Motor neuron (in vitro differentiated cells): ENCODE measurements around the gene THRA. TPM values are rescaled to one million over a fixed set of nuclear protein-coding genes. Genes with fewer than 3 reads are reported as not detected.

Experiments used
- ATAC-seq, 8 experiments: fragments of 200-7000 bp; cut with Tn5 transposase; replicated peaks in 6 of 8; 2 replicates each; pipeline ENCODE4 v1.8.0; 2021; ENCODE audit warnings: mild to moderate bottlenecking in 8 of 8, moderate library complexity in 8 of 8
- H3K27ac ChIP-seq, 2 donors: fragments of 250-450 bp; sonication (Bioruptor Pico); 2 replicates each; pipeline ENCODE4 v1.9.0; 2021; ENCODE audit warnings: antibody characterized with exemption in 2 of 2, mild to moderate bottlenecking in 2 of 2, moderate library complexity in 1 of 2
- H3K4me1 ChIP-seq, 2 donors: fragments of 250-450 bp; sonication (Bioruptor Pico); replicated peaks in 1 of 2; 2 replicates each; pipeline ENCODE4 v1.6.1; 2021; ENCODE audit warnings: antibody characterized with exemption in 2 of 2, mild to moderate bottlenecking in 2 of 2, moderate library complexity in 1 of 2
- H3K4me3 ChIP-seq, 5 donors: fragments of 250-450 bp; sonication (Bioruptor Pico); 2 replicates each; pipeline ENCODE4 v1.9.0; 2021; ENCODE audit warnings: antibody characterized with exemption in 5 of 5, mild to moderate bottlenecking in 5 of 5, moderate library complexity in 4 of 5
- WGBS, 10 experiments: fragments of 450-650 bp; shearing (Covaris generic); methylation state at CpG; one replicate each; pipeline ENCODE4 v1.0.0; 2022; 5-methylcytosine and 5-hydroxymethylcytosine counted together
- in situ Hi-C, 9 experiments: fragments of 400-800 bp; cut with MboI; loops; one replicate each; pipeline ENCODE4 v1.15.0; 2021; ENCODE audit warnings: low sequenced_read_pairs in 9 of 9, low pct_unique_long_range_greater_than_20kb in 2 of 9; ENCODE audit not compliant: unreplicated experiment in 9 of 9
- total RNA-seq, 8 experiments: library from RNA; unstranded; fragments of 300-600 nt; gene quantifications; 2 replicates each; pipeline versions ENCODE4 v1.2.3 to v1.2.4, GENCODE V29; 2022

The THRA gene
- total RNA-seq, 8 experiments from 2014 or later: 7.2 to 66.4 (median 34.8) TPM

DNA sequence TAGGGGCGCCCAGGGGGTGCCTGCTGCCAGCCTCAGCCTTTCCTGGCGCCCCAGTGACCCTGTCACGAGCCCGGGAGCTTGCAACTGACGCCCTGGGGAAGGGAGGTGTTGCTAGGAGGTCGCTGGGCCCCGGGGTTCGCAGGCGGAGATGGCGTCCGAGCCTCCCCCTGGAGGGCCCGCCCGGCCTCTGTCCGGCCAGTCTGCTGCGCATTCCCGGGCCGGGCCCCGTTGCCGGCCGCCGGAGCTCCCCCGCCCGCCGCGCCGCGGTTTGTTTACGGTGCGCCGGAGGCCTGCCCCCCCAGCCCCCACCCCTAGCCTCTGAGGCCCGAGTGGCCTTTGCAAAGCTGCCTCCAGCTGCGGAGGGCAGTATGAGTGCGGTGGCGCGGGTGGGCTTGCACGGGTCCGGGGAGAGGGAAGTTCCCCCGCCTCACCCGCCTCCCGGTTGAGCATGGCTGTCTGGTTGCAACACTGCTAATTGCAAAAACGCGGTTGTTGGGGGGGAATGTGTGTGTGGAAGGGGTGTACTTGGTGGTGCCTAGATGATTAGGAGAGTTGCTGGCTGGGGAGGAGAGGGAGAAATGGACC is 514 bp downstream of the THRA start:
- peak; percentile 53 to 73 (median 64) for ATAC-seq
- Histone ChIP-seq H3K4me3 (peak overlapping the region; percentile 87 to 100 (median 99)), H3K27ac (peak overlapping the region; percentile 93 to 97), H3K4me1 (peaks cover 33% of the 10 kb centered on the region in 2 donors)
- in situ Hi-C loops: no loop called here
- WGBS, 10 experiments: 0% methylated on average over 2 of the region's 42 CpGs; no CpG with 5 or more reads in 9 of the 10 experiments

DNA sequence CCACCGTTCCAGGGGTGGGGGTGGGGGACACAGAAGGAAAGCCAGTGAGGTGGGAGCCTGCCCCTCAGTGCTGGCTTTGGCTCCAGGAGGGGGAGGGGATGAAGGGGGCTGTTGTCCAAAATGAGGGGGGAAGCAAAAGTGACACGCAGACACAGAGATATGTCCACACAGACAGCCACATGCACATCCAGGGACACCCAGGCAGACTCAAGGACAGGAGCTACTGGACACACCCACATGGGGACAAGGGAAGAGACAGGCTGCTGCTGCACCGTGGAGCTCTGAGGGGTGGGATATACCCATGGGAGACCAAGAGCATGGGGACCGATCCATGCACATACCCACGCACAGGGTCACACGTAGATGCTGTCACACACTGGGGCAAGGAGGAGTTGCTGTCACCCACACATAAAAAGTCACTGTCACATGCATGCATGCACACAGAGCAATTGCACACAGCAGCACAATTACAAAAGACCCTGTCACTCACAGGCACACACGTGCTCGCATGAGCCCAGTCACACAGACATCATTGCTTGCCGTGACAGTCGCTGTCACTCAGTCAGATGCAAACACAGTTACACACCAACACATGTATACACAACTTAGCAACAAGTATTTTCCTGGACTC is 1.3 kb downstream of the THRA start:
- Histone ChIP-seq H3K4me3 (peak overlapping the region; percentile 87 to 100 (median 99)), H3K27ac (peak overlapping the region; percentile 93 to 97), H3K4me1 (peaks cover 38 to 39% of the 10 kb centered on the region in 2 donors)
- 0 to 40% (median 0%) methylated on average over 1 to 4 of the region's 10 CpGs; no CpG with 5 or more reads in 5 of the 10 experiments for WGBS, 10 experiments
- peak in 5 of 8 experiments; percentile 17 to 51 (median 44) for ATAC-seq
- in situ Hi-C loops: no loop called here

DNA sequence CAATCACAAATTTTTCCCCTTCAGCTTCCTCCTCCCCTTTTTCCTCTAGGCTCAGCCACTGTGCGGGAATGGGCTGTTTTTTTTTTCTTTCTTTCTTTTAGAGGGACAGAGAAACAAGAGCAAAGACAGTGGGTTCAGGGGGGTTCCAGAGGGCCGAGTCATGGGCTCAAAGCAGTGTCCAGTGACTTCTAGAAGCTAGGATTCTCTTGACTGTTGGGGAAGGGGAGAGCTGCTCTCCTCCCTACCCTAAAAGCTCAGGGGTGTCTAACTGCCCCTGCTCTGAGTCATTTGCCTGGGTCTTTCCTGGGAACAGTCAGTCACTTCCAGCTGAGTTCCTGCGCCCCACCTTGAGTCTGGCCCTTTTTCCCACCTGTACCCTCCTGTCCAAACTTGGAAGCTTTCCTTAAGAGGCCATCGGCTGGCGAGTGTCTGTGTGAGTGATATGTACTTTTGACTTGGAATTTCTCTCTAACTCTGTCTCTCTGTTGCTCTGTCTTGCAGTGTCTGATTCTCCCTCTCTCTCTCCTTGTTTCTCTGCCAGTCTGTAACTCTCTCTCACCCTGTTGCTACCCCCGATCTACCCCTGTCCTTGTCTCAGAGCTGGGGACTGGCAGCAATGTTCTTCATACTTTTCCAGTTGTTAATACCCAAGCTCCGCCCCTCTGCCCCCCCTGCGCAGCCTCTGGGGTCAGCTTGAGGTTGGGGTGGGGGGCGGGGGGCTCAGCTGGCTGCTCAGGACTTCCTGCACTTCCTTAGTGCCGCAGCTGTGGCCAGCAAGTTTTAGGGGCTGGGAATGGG is 2.4 kb downstream of the THRA start:
- Histone ChIP-seq H3K27ac (peak overlapping the region; percentile 54 to 97), H3K4me3 (peak overlapping the region; percentile 87 to 100 (median 99)), H3K4me1 (peaks cover 49 to 50% of the 10 kb centered on the region in 2 donors)
- WGBS, 10 experiments: 0 to 40% (median 8%) methylated on average over 2 to 5 of the region's 10 CpGs; no CpG with 5 or more reads in 2 of the 10 experiments
- in situ Hi-C loops: no loop called here
- peak in 6 of 8 experiments; percentile 1 to 25 (median 10) for ATAC-seq

- in situ Hi-C loops: no loop called here
- peak overlapping the region in 1 of 2 donors; percentile 54 for H3K27ac ChIP-seq
- ATAC-seq: no peak
- 20 to 100% (median 50%) methylated on average over 1 to 6 of the region's 11 CpGs; no CpG with 5 or more reads in 3 of the 10 experiments for WGBS, 10 experiments
- peaks cover 55 to 58% of the 10 kb centered on the region in 2 donors for H3K4me1 ChIP-seq
- H3K4me3 ChIP-seq: peak overlapping the region in 3 of 5 donors; percentile 87 to 99 (median 91)
Observed at GRCh38 chr17:40065769-40066510, 3.2 kb downstream of the THRA start.

DNA sequence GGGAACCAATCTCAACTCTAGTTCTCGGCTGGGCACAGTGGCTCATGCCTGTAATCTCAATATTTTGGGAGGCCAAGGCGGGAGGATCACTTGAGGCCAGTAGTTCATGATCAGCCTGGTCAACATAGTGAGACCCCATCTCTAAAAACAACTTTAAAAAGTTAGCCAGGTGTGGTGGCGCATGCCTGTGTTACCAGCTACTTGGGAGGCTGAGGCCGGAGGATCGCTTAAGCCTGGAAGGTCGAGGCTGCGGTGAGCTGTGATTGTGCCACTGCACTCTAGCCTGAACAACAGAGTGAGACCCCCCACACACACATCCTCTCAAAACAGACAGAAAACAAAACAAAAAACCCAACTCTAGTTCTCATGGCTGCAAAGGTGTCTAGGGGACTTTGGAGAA is 4.9 kb downstream of the THRA start:
- 92 to 100% methylated on average over 2 to 7 of the region's 7 CpGs; no CpG with 5 or more reads in 8 of the 10 experiments for WGBS, 10 experiments
- in situ Hi-C loops: no loop called here
- no peak for ATAC-seq
- peaks cover 57 to 71% of the 10 kb centered on the region in 2 donors for H3K4me1 ChIP-seq
- H3K27ac ChIP-seq: no peak overlapping the region
- no peak overlapping the region for H3K4me3 ChIP-seq

DNA sequence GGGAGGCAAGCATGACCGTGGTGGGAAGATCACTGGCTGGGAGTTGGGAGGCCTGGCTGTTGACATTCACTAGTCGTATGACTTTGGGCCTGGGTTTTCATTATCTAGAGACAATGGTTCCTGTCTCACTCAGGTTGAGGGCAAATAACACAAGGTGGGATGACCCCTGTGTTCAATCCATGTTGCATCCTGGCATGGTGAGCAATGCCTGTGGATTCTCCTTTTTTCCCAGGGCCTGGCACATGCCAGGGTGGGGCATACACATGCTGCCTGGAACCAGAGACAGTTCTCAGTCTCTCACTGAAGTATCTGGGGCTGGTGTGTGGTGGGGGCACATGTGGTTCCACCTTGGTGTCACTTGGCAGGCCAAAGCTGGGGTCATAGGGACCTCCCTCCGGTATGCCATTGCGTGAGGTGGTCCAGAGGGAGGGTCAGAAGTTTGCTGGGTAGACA is 5.4 kb downstream of the THRA start:
- peak overlapping the region; percentile 21 to 55 for H3K27ac ChIP-seq

DNA sequence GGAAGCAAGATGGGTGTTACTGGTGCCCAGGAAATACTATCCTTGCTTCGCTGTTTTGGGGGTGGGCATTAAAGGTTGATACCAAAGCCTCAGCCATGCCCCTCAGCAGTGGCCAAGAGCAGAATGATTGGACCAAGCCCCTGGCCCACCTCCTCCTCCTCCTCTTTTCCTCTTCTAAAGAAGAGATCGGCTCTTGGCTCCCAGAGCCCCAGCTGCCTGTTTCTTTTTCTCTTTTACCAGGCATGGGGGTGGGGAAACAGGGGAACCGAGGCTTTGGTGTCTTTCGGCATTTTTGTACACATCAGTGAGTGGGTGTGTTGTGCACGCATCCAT is 5.8 kb downstream of the THRA start:
- Histone ChIP-seq H3K4me1 (peaks cover 57 to 72% of the 10 kb centered on the region in 2 donors), H3K27ac (peak overlapping the region; percentile 21 to 55), H3K4me3 (peak overlapping the region; percentile 7 to 32 (median 18))
- ATAC-seq: no peak
- 0 to 33% (median 18%) methylated on average over 1 to 4 of the region's 5 CpGs; no CpG with 5 or more reads in 4 of the 10 experiments for WGBS, 10 experiments
- in situ Hi-C loops: no loop called here

More for the DNA sequence above, 5.4 kb downstream of the THRA start:
- no peak for ATAC-seq
- Histone ChIP-seq H3K4me1 (peaks cover 57 to 72% of the 10 kb centered on the region in 2 donors), H3K4me3 (peak overlapping the region in 1 of 5 donors; percentile 32)
- WGBS, 10 experiments: 14 to 50% (median 18%) methylated on average over 1 to 3 of the region's 4 CpGs; no CpG with 5 or more reads in 7 of the 10 experiments
- in situ Hi-C loops: no loop called here

GRCh38 chr17:40068917-40069750 is 6.4 kb downstream of the THRA start:
- 0 to 60% (median 60%) methylated on average over 1 to 2 of the region's 14 CpGs; no CpG with 5 or more reads in 7 of the 10 experiments for WGBS, 10 experiments
- Histone ChIP-seq H3K4me3 (peak overlapping the region; percentile 7 to 32 (median 18)), H3K27ac (peak overlapping the region; percentile 46 to 55), H3K4me1 (peaks cover 55 to 67% of the 10 kb centered on the region in 2 donors)
- ATAC-seq: peak; percentile 30 to 74 (median 55)
- in situ Hi-C loops: no loop called here

DNA sequence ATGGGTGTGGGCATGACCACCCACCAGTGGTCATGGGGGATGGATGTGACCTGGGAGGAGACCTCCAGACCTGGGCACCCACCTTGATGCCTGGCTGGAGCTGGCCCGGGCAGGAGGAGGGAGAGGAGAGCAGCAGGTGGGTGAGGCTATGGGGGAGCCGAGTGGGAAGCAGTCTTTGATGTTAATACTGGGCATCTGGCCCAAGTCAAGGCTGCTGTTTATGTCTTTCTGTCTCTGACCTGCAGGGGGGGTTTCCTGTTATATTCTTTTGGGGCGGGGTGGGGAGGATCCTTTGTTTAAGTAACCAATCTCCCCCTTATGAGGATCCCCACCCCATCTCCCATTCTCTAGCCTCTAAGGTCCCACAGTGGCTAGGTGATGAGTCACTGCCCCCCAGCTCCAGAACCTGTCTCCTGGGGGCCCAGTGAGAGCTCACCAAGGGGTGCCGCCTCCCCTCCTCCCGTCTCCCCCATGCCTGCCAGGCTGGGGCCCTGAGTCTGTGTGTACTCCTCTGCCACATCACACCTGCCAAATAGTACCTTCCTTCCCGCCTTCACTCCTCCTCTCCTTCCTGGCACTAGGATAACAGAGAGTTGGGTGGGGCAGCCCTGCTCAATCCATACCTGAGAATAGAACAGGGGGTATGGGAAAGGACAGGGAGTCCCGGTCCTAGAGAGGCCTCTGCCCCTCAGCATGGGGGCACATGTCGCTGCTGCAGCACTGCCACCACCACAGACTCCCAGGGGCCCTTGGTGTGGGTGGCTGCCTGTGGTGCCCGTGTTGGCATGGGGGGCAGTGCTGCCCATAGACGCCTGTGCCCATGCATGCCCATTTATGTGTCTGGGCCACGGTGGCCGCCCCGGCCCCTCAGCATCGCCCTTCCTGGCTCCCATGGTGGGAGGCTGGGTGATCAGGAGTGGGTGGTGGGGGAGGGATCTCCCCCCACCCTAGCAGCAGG is 7.3 kb downstream of the THRA start:
- peak in 3 of 8 experiments; percentile 14 to 27 (median 26) for ATAC-seq
- H3K27ac ChIP-seq: peak overlapping the region; percentile 46 to 48
- 40 to 83% (median 75%) methylated on average over 1 to 4 of the region's 14 CpGs; no CpG with 5 or more reads in 7 of the 10 experiments for WGBS, 10 experiments
- H3K4me1 ChIP-seq: peaks cover 49 to 63% of the 10 kb centered on the region in 2 donors
- no peak overlapping the region for H3K4me3 ChIP-seq
- in situ Hi-C loops: no loop called here

DNA sequence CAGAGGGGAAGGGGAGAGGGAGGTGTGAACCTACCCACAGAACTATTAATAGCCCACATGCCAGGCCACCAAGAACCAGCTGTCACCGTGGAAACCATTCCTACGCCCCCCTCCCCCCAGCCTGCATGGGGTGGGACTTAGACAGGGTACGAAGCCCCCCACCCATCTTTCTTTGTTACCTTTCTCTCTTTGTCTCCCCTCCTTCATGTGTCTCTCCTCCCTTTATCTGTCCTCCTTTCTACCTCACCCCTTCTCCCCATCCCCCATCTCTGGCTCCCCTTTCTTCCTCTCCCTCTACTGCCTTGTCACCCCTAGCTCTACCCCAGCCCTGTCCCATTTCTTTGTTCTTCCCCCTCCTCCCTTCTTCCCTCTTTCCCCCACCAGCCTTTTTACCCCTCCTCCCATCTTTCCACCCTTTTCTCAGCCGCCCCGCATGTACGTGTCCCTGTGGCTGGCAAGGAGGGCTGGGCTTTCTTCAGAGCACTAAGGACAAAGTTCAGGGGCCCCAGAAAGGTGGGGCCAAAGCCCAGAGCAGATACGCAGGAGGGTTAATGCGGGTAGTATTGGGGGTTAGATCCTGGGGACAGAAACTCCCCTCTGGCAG is 8.0 kb downstream of the THRA start:
- in situ Hi-C loops: no loop called here
- 40% methylated on average over 1 of the region's 8 CpGs; no CpG with 5 or more reads in 9 of the 10 experiments for WGBS, 10 experiments
- ATAC-seq: peak in 4 of 8 experiments; percentile 0 to 6 (median 2)
- peaks cover 51 to 63% of the 10 kb centered on the region in 2 donors for H3K4me1 ChIP-seq
- no peak overlapping the region for H3K4me3 ChIP-seq
- H3K27ac ChIP-seq: peak overlapping the region in 1 of 2 donors; percentile 7
